NCI-H1436 treated with DMSO at 0.1 percent for 48 hours (cell line): ENCODE measurements around the gene ZNF799.
"Not testable (repeated sequence)": the region's sequence is repeated elsewhere in the genome, so short reads cannot be mapped to it uniquely, and the experiment has no call there.

Experiments used
- DNase-seq: peaks from one replicate; lab custom pipeline; 2025; lab: John Stamatoyannopoulos, UW

Gene ZNF799

DNA sequence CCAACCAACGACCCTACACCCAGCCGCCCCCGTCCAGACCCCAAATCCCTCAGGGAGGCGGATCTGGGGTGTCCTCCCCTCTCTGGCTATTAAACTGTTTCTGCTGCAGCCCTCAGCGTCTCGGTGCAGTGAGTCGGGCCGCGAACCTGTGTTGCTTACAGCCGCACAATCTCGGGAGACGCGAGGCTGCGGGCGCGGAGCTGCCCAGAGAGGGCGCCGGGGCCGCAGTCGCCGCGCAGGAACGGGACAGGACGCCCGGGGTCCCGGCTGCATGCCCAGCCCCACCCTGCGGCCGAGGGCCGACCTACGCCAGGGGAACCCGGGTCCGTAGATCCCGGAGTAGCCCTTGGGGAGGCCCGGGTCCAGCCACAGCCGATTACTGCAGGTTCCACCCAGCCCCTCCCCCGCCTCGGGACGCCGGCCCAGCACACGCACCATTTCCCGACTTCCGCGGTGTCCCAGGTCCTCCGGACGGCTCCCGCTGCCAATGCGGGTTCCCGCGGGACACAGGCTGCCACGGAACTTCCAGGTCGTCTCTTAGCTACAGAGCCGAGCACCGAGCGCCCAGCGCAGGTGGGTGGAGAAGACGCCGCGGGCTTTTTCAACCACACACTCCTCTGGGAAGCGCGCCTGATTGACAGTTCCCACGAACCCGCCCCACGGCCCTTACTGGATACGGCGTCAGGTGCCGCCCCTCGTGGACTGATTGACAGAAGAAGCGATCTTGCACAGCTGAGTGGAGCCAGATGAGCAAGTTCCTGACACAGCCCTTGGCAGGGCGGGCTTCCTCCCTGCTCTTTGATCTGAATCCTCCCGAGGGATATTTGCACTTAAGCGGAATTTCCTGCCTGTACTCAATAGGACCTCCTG, at the start of gene ZNF799:
ZNF799 (minus strand) TSS at position 639 of the 870 bp plus-strand sequence; CDS start at position 438, 201 bp downstream.
- peak; percentile 88 for DNase-seq

DNA sequence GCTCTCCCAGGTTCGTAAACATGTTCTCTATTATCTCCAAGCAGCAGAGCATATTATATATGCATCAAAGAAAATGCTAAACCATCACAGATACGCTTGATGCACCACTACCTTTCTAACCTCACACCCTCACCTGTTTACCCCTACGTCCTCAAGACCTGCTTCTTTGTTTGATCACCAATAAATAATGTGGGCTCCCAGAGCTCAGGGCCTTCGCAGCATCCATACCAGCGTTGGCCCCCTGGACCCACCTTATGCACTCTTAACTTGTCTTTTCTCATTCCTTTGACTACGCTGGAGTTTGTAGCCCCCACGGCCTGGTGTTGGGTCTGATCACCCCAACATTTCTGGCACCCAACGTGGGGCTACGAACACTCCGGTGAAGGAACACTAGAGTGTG, 49.8 kb upstream of the ZNF799 start:
- DNase-seq, result no peak

DNA sequence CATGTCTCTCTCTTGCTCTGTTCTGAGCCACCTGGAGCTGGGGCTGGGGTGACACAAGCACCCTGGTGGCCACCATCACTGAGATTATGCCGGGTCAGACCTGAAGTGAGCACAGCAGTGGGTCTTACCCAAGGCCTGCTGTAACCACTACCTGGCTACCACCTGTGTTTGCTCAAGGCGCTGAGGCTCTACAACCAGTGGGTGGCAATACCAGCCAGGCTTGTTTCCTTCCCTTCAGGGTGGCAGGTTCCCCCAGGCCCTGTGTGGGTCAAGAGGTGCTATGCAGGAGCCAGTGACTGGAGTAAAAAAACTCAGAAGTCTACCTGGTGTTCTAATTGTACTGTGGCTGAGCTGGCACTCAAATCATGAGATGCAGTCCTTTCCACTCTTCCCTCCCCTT, 47.7 kb upstream of the ZNF799 start:
- no peak for DNase-seq

DNA sequence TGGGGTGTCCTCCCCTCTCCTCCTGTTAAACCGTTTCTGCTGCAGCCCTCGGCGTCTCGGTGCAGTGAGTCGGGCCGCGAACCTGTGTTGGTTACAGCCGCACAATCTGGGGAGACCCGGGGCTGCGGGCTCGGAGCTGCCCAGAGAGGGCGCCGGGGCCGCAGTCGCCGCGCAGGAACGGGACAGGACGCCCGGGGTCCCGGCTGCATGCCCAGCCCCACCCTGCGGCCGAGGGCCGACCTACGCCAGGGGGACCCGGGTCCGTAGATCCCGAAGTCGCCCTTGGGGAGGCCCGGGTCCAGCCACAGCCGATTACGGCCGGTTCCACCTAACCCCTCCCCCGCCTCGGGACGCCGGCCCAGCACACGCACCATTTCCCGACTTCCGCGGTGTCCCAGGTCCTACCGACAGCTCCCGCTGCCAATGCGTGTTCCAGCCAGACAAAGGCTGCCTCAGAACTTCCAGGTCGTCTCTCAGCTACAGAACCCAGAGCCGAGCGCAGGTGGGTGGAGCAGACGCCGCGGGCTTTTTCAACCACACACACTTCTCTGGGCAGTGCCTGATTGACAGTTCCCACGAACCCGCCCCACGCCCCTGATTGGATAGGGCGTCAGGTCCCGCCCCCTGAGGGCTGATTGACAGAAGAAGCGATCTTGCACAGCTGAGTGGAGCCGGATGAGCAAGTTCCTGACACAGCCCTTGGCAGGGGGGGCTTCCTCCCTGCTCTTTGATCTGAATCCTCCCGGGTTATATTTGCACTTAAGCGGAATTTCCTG, 39.7 kb upstream of the ZNF799 start, which contains the start of gene ZNF443:
ZNF443 (minus strand) TSS at position 481 of the 776 bp plus-strand sequence; CDS start at position 374, 107 bp downstream.
- DNase-seq, result peak; percentile 92

DNA sequence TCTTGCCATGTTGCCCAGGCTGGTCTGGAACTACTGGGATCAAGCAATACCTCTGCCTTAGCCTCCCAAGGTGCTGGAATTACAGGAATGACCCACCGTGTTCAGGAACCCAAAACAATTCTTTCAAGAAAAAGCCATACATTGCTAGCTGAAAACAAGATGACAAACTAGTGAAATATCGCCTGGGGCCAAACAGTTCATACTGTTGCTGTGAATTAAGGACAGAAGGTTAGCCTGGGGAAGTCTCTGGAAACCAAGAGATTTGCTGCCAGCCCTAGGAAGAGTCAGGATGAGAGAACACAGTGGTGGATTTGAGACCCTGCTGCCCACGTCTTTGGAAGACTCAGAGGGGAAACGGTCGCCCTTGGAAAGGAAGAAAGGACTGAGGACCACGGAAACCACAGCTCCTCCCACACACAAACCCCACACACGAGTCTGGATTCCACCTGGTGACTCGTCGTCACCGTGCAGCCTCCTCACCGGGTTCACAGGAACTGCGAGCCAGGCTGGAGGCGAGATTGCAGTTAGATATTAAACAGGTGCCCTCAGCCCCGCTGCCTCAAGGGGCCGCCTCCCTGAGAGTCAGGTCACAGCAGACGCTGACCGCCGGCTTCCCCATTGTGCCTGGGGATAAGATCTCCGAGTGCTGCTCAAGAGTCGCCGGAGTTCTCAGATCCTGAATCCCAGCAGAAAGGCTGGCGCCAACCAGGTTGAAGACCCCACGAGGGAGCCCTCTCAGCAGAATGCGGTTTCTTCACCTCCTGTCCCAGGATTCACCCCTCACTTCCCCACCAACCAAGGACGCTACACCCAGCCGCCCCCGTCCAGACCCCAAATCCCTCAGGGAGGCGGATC, 38.8 kb upstream of the ZNF799 start:
- DNase-seq, result not testable (repeated sequence)

DNA sequence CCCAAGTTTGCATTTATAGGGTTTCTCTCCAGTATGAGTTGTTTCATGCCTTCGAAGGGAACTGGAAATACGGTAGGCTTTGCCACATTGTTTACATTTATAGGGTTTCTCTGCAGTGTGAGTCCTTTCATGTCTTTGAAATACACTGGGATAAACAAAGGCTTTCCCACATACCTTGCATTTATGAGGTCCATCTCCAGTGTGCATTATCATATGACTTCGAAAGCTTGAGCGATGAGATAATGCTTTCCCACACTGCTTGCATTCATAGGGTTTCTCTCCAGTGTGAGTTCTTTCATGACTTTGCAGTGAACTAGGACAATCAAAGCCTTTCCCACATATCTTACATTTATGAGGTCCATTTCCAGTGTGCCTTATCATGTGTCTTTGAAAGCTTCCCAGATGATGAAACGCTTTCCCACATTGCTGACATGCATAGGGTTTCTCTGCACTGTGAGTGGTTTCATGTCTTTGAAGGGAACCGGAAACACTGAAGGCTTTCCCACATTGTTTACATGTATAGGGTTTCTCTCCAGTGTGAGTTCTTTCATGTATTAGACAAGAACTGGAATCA, 29.7 kb upstream of the ZNF799 start:
- DNase-seq, result not testable (repeated sequence)

DNA sequence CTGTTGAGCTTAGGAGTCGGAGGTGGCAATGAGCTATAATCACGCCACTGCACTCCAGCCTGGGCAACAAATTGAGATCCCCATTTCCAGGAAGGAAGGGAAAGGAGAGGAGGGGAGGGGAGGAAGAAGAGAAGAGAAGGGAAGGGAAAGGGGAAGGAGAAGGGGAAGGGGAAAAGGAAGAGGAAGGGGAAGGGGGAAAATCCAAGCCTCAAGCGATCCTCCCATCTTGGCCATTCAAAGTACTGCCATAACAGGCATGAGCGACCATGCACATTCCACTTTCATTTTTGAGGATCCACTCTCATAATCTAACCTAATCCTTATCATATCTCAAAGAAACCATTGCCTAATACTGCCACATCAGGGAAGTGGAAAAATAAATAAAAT, 24.8 kb upstream of the ZNF799 start:
- no peak for DNase-seq

DNA sequence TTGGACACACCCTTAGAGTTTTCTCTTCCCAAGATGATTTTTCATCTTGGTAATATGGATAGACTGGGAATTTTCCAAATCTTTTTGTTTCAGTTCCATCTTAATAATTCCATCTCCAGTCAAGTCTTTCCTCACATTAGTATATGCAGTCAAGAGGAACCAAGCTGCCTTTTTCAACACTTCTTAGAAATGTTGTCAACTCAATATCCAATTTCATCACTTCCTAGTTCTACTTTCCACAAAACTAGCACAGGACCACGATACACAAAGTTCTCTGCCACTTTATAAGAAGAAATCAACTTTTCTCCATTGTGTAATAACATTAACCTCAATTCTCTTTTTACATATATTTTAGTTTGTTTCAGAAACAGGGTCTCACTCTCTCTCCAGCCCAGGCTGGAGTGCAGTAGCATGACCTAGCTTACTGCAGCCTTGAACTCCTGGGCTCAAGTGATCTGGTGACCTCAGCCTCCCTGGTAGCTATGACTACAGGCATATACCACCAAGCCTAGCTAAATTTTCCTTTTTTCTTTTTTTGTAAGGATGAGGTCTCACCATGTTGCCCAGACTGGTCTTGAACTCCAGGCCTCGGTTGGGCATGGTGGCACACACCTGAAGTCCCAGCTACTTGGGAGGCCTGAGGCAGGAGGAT, 24.3 kb upstream of the ZNF799 start:
- no peak for DNase-seq

DNA sequence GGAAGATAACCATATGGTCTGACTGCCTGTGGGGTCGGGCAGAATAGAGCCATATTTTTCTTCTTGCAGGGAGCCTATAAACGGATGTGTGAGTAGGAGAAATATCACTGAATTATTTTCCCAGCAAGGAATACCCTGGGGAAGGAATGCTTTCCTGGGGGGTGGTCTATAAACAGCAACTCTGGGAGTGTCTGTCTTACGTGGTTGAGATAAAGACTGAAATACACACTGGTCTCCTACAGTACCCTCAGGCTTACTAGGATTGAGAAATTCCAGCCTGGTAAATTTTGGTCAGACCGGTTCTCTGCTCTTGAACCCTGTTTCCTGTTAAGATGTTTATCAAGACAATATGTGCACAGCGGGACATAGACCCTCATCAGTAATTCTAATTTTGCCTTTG, 16.2 kb upstream of the ZNF799 start:
- not testable (repeated sequence) for DNase-seq

DNA sequence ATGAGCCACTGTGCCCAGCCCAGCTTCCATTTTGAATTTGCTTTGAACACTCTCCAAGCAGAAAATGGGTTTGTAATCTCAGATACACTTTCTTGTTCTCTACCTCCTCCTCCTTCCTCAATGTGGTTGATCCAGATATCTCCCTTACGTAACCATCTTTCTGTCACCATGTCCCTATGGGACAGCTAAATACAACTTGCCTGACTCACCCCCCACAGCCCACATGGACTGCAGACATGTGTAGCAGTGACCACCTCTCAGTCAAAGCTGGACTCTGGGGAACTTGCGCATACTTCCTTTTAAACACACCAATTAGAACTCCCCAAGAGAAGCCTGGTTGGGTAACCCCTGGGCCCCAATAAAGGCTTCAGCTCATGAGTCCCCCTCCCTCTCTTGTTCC, 10.8 kb upstream of the ZNF799 start:
- DNase-seq, result no peak

DNA sequence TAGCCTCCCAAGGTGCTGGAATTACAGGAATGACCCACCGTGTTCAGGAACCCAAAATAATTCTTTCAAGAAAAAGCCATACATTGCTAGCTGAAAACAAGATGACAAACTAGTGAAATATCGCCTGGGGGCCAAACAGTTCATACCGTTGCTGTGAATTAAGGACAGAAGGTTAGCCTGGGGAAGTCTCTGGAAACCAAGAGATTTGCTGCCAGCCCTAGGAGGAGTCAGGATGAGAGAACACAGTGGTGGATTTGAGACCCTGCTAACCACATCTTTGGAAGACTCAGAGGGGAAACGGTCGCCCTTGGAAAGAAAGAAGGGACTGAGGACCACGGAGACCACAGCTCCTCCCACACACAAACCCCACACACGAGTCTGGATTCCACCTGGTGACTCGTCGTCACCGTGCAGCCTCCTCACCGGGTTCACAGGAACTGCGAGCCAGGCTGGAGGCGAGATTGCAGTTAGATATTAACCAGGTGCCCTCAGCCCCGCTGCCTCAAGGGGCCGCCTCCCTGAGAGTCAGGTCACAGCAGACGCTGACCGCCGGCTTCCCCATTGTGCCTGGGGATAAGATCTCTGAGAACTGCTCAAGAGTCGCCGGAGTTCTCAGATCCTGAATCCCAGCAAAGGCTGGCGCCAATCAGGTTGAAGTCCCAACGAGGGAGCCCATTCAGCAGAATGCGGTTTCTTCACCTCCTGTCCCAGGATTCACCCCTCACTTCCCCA, 1.0 kb downstream of the ZNF799 start:
- not testable (repeated sequence) for DNase-seq

DNA sequence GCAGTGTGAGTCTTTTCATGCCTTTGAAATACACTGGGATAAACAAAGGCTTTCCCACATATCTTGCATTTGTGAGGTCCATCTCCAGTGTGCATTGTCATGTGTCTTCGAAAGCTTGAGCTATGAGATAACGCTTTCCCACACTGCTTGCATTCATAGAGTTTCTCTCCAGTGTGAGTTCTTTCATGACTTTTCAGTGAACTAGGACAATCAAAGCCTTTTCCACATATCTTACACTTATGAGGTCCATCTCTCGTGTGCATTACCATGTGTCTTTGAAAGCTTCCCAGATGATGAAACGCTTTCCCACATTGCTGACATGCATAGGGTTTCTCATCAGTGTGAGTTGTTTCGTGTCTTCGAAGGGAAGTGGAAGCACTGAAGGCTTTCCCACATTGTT, 9.9 kb downstream of the ZNF799 start:
- not testable (repeated sequence) for DNase-seq

DNA sequence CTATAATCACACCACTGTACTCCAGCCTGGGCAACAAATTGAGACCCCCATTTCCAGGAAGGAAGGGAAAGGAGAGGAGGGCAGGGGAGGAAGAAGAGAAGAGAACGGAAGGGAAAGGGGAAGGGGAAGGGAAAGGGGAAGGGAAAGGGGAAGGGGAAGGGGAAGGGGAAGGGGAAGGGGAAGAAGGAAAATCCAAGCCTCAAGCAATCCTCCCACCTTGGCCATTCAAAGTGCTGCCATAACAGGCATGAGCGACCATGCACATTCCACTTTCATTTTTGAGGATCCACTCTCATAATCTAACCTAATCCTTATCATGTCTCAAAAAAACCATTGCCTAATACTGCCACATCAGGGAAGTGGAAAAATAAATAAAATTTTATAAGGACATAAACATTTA, 14.7 kb downstream of the ZNF799 start:
- not testable (repeated sequence) for DNase-seq

DNA sequence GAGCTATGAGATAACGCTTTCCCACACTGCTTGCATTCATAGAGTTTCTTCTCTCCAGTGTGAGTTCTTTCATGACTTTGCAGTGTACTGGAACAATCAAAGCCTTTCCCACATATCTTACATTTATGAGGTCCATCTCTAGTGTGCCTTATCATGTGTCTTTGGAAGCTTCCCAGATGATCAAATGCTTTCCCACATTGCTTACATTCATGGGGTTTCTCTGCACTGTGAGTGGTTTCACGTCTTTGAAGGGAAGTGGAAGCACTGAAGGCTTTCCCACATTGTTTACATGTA, 20.7 kb downstream of the ZNF799 start:
- no peak for DNase-seq

DNA sequence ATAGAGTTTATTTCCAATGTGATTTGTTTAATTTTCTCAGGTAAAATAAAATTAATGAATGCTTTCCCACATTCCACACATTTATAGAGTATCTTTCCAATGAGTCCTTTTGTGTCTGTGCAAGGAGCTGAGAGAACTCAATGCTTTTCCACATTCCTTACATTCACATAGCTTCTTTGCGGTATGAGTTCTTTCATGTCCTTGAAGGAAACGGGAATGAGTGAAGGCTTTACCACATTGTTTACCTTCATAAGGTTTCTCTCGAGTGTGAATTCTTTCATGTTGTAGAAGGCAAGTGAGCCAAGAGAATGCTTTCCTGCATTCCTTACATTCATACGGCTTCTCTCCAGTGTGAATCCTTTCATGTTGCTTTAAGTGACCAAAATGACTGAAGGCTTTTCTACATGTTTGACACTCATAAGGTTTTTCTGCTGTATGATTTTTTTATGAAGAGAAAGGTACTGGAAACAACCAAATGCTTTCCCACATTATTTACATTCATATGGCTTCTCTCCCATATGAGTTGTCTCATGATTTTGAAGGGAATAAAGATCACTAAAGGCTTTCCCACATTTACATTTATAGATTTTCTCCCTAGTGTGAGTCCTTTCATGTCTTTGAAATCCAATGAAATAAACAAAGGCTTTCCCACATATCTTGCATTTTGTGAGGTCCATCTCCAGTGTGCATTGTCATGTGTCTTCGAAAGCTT, 21.2 kb downstream of the ZNF799 start:
- DNase-seq, result no peak

DNA sequence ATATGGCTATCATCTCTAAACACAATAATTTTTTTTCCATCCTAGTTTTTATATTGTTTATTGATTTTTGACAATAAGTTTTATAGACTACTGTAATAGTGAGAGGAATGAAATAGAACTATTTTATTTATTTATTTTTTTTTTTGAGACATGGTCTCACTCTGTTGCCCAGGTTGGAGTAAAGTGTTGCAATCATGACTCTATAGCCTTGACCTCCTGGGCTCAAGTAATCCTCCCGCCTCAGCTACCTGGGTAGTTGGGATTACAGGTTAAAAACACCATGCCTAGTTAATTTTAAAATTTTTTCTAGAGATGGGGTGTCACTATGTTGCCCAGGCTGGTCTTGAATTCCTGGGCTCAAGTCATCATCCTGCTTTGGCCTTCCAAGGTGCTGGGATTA, 27.0 kb downstream of the ZNF799 start:
- DNase-seq, result no peak

DNA sequence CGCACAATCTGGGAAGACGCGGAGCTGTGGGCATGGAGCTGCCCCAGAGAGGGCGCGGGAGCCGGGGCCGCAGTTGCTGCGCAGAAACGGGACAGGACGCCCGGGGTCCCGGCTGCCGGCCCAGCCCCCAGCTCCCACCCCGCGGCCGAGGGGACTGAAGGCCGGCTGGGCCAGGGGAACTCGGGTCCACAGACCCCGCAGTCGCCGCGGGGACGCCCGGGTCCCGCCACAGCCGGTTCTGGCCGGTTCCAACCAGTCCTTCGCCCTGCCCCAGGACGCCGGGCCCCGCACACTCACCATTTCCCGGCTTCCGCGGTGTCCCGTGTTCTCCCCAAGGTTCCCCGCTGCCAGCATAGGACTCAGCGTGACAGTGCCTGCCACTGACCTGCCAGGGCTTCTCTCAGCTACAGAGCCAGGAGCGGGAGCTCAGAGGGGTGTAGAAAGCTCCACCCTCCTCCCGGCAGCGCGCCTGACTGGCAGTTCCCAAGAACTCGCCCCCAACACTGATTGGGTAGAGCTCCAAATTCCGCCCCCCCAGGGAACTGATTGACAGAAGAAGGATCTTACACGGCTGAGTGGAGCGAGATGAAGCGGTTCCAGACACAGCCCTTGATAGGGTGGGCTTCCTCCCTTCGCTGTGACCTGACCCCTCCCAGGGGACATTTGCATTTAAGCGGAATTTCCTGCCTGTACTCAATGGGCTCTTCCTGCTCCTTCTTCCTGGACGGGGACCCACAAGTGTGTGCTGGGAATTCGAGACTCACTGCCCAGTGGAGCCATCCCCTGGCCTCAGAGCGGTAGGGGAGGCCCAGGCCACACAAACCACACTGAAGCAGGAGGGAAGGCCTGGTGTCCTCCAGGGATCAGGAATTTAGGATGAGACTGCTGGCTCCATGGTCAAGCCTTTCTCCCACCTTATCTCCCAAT, 35.6 kb downstream of the ZNF799 start, which contains the start of gene ZNF442:
ZNF442 (minus strand) TSS at position 448 of the 927 bp plus-strand sequence. CDS start 2,052 bp downstream, outside the sequence.
- no peak for DNase-seq

DNA sequence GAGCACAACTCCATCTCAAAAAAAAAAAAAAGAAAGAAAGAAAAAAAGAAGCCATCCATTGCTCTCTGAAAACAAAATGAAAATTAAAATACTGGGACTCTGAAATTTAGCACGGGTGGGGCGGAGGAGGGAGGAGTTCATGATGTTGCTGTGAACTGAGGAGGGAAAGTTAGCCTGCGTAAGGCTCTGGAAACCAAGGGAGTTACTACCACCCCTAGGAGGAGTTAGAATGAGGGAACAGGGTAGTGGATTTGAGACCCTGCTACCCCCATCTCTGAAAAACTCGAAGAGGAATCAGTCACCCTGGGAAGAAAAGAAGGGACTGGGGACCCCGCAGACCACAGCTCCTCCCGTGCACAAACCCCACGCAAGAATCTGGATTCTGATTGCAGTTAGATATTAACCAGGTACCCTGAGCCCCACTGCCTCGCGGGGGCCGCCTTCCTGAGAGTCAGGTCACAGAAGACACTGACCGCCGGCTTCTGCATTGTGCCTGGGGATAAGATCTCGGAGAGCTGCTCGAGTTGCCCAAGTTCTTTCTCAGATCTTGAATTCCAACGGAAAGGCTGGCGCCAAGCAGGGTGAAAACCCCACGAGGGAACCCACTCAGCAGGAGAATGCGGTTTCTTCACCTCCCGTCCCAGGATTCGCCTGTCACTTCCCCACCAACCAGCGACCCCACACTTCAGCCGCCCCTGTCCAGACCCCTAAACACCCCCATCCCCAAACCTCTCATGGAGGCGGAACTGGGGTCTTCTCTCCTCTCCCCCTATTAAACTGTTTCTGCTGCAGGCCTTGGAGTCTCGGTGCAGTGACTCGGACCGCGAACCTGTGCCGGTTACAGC, 36.5 kb downstream of the ZNF799 start:
- DNase-seq, result no peak
